ENCODE results near the gene FBH1.
"Not testable (repeated sequence)": the region's sequence is repeated elsewhere in the genome, so short reads cannot be mapped to it uniquely, and the experiment has no call there.

The FBH1 gene

DNA sequence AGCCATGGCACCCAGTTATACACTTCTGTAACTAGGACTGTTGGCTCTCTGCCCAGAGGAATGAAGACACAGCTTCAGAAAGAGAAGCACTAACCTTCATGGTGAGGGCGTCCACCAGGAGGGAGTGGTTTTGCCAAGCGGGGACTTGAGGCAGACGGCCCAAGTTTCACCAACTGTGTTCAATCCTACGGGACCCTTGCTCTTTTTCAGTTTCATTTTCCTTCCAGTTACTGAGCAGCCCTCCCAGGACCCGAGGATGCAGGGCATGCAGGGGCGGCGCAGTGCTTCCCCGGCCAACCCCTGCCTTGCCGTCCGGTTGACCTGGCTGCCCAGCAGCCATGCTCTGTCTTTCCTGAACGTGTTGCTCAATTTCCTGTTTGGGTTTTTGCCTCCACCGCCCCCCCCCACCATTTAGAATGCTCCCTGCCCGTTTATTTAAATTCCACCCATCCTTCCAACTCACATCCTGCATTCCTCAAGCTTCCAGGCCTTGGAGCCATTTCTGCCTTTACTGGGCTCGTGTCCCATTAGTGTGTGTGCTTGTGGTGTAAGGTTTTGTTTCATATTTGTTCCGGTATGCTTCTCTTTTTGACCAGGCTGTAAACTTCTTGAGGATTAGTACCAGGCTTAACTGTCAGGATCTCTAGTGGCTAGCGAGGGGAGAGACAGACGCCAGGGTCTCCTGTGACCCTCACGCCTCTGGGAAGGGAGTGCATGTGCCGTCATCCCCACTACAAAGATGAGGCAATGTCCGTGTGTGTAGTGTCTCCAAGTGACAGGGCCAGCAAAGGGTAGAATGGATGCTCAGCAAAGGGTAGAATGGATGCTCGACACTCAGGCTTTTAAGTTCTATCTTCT lies 55.7 kb downstream of the FBH1 start:
- TF ChIP-seq, protein P1, sequence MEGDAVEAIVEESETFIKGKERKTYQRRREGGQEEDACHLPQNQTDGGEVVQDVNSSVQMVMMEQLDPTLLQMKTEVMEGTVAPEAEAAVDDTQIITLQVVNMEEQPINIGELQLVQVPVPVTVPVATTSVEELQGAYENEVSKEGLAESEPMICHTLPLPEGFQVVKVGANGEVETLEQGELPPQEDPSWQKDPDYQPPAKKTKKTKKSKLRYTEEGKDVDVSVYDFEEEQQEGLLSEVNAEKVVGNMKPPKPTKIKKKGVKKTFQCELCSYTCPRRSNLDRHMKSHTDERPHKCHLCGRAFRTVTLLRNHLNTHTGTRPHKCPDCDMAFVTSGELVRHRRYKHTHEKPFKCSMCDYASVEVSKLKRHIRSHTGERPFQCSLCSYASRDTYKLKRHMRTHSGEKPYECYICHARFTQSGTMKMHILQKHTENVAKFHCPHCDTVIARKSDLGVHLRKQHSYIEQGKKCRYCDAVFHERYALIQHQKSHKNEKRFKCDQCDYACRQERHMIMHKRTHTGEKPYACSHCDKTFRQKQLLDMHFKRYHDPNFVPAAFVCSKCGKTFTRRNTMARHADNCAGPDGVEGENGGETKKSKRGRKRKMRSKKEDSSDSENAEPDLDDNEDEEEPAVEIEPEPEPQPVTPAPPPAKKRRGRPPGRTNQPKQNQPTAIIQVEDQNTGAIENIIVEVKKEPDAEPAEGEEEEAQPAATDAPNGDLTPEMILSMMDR (IDR thresholded peaks at IDR 0.05; ENCODE audit: insufficient read depth, low read depth, low read length, missing control alignments), result no peak
- H3K4me3 ChIP-seq (ENCODE audit: low read length), result no peak overlapping the region
- DNase-seq (ENCODE audit: low read depth), result peak; percentile 78

DNA sequence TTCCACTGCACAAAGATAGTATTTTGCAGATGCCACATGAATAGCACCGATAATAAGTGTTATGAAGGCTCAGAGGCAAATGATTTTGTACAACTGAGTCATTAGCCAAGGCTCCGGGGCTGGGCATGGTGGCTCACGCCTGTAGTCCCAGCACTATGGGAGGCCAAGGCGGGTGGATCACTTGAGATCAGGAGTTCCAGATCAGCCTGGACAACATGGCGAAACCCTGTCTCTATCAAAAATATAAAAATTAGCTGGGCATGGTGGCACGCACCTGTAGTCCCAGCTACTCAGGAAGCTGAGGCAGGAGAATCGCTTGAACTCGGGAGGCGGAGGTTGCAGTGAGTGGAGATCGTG lies 56.4 kb downstream of the FBH1 start:
- not testable (repeated sequence) for DNase-seq (ENCODE audit: low read depth); H3K4me3 ChIP-seq (ENCODE audit: low read length)

DNA sequence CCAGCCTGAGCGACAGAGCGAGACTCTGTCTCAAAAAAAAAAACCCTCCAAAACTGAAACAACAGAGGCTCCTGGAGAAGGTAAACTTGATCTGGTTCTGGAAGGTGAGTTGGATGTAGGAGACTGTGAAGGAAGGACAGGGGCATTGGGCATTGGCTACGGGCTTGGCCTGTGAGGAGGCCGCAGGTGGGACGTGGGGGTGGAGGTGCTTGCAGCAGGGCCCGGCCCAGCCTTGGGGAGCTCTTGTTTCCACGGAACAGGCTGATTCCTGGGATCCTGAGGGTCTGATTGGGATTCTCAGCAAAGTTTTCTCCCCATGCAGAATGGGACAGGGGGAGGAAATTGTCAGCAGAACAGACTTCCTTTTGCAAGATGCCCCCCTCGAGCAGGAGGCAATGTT lies 56.7 kb downstream of the FBH1 start:
- H3K4me3 ChIP-seq (ENCODE audit: low read length), result no peak overlapping the region
- TF ChIP-seq, protein P1 (IDR thresholded peaks at IDR 0.05; ENCODE audit: insufficient read depth, low read depth, low read length, missing control alignments), result no peak
- DNase-seq (ENCODE audit: low read depth), result no peak

DNA sequence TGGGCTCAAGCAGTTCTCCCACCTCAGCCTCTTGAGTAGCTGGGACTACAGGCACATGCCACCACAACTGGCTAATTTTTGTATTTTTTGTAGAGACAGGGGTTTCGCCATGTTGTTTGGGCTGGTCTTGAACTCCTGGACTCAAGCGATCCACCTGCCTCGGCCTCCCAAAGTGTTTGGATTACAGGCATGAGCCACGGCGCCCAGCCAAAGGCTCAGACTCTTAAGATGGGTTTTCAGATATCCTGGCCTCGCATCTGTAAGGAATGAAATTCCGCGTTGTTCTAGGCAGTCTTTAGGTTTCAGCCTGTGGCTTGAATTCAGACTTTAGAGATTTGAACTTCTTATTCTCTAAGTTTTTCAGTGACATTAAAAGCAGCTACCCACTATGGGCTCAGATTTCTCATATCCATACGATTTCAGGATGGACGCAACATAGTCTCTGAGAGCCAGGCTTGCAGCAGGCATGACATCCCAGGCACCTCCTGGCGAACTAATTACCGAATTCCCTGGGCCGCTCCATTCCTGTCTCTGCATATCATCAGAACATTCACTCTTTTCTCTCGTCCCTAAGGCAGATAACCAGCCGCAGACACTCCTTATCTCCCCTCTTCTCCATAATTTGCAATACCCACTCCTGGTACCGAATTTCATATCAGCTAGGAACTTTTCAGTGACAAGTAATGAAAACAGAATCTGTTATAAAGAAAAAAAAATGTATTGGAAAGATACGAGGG lies 57.6 kb downstream of the FBH1 start:
- TF ChIP-seq, protein P1 (IDR thresholded peaks at IDR 0.05; ENCODE audit: insufficient read depth, low read depth, low read length, missing control alignments), result no peak
- no peak for DNase-seq (ENCODE audit: low read depth)
- H3K4me3 ChIP-seq (ENCODE audit: low read length), result no peak overlapping the region

DNA sequence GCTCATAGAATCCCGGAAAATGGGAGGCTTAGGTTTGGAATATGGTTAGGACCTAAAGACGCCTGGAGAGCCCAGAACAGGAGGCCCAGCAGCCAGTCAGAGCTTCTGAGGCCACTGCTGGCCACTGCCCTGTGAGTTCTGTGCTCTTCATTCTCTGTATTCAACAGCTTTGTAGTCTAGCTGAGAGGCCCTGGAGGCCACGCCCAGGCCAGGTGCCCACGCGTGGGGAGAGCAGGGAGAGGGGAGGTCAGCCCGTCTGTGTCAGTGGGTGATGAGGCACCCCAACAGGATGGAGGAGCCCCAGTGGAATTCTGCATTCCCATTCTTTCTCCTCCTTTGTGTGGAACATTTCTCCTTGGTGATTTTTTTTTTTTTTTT lies 58.2 kb downstream of the FBH1 start:
- H3K4me3 ChIP-seq (ENCODE audit: low read length), result no peak overlapping the region
- TF ChIP-seq, protein P1 (IDR thresholded peaks at IDR 0.05; ENCODE audit: insufficient read depth, low read depth, low read length, missing control alignments), result no peak
- no peak for DNase-seq (ENCODE audit: low read depth)

DNA sequence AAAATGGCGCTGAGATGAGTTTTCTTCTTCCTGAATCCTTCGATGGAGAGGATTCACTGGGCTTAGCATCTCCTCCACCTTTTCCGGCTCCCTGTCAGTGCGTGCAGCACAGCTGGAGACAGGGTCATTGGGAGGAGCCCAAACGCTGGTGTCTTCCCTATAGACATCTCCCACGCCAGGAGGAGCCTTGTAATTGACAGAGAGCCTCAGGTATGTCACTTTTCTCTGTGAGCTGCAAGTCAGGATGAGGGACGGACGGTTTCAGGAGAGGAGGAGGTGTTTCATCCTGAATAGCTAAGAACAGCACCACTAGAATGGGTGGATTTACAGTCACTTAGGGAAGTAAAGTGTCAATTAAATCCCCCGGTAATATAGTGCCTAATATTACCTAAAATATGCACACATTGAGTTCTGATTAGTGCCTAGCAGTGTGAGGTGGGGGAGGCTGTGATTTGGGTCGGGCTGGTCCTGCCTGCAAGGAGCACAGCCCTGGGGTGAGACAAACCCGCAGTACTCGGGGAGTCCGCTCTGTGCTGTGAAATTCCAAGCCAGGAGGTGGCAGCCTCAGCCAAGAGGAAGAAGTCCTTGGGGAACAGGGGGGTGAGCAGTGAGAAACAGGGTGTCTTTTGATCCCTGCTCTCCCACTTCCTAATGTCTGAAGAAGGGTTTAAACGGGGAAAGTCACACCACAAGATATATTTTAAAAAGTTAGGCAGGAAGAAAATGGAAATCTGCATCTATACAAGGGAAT lies 59.1 kb downstream of the FBH1 start:
- peak; percentile 77 for DNase-seq (ENCODE audit: low read depth)
- no peak overlapping the region for H3K4me3 ChIP-seq (ENCODE audit: low read length)
- TF ChIP-seq, protein P1 (IDR thresholded peaks at IDR 0.05; ENCODE audit: insufficient read depth, low read depth, low read length, missing control alignments), result peak; percentile 69

DNA sequence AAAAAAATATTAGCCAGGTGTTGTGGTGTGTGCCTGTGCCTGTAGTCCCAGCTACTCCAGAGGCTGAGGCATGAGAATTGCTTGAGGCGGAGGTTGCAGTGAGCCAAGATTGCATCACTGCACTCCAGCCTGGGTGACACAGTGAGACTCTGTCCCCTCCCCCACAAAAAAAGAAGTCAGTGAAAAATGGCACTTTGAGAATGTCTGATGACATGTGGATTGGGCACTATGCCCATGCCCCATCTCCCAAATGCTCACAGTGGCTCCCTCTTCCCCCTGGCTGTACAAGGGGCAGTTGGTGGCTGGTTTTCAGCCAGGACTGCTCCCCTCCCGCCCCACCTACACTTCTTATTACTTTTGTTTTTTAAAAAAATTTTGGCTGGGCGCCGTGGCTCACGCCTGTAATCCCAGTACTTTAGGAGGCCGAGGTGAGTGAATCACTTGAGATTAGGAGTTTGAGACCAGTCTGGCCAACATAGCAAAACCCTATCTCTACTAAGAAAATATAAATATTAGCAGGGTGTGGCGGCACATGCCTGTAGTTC lies 61.2 kb downstream of the FBH1 start:
- DNase-seq (ENCODE audit: low read depth), result peak; percentile 80
- H3K4me3 ChIP-seq (ENCODE audit: low read length), result no peak overlapping the region
- TF ChIP-seq, protein P1 (IDR thresholded peaks at IDR 0.05; ENCODE audit: insufficient read depth, low read depth, low read length, missing control alignments), result no peak

Data from epithelial cell of esophagus (primary cell).